Parathyroid adenoma (tissue), 2 donors: ENCODE data around the gene PGP.

ENCODE experiments used
- H2AFZ ChIP-seq: fragments of 300-600 bp; sonication (generic); one replicate; pipeline ENCODE4 v1.7.0; 2017; ENCODE audit warnings: antibody characterized with exemption, mild to moderate bottlenecking
- H3K27ac ChIP-seq: fragments of 300-600 bp; sonication (generic); one replicate; pipeline ENCODE4 v1.7.0; 2017
- H3K27me3 ChIP-seq: fragments of 300-600 bp; sonication (generic); one replicate; pipeline ENCODE4 v1.7.0; 2017; ENCODE audit warnings: low read length; ENCODE audit not compliant: control insufficient read depth, insufficient read depth
- H3K36me3 ChIP-seq: fragments of 300-600 bp; sonication (generic); one replicate; pipeline ENCODE4 v1.7.0; 2017; ENCODE audit warnings: low read length; ENCODE audit not compliant: control insufficient read depth, insufficient read depth
- H3K4me1 ChIP-seq: fragments of 300-600 bp; sonication (generic); one replicate; pipeline ENCODE4 v1.7.0; 2017; ENCODE audit warnings: control low read depth
- H3K4me2 ChIP-seq: fragments of 300-600 bp; sonication (generic); one replicate; pipeline ENCODE4 v1.7.0; 2017; ENCODE audit warnings: low read length
- H3K4me3 ChIP-seq: fragments of 300-600 bp; sonication (generic); one replicate; pipeline ENCODE4 v1.7.0; 2017; ENCODE audit warnings: low read depth, low read length
- H3K79me2 ChIP-seq: fragments of 300-600 bp; sonication (generic); one replicate; pipeline ENCODE4 v1.7.0; 2017; ENCODE audit warnings: control low read depth
- H3K9ac ChIP-seq: fragments of 300-600 bp; sonication (generic); one replicate; pipeline ENCODE4 v1.7.0; 2017; ENCODE audit warnings: mild to moderate bottlenecking
- H3K9me3 ChIP-seq: fragments of 300-600 bp; sonication (generic); one replicate; pipeline ENCODE4 v1.7.0; 2017; ENCODE audit warnings: low read length; ENCODE audit not compliant: control insufficient read depth
- TF ChIP-seq, protein P1 (sequence below): fragments of 300-600 bp; sonication (generic); IDR thresholded peaks from one replicate; pipeline ENCODE4 v1.7.0; 2017; ENCODE audit warnings: antibody characterized with exemption, mild to moderate bottlenecking
- donor health status: primary hyperparathyroidism.

The PGP gene

GRCh38 chr16:2190659-2191445 lies 23.8 kb downstream of the PGP start:
- no peaks in the 10 kb centered on the region for H3K27me3 ChIP-seq
- no peaks in the 10 kb centered on the region for H3K9me3 ChIP-seq
- no peaks in the 10 kb centered on the region for H3K36me3 ChIP-seq
- no peak overlapping the region for H2AFZ ChIP-seq
- no peak overlapping the region for H3K4me2 ChIP-seq
- peaks cover 7% of the 10 kb centered on the region for H3K4me1 ChIP-seq
- H3K27ac ChIP-seq, result no peak overlapping the region
- no peak overlapping the region for H3K4me3 ChIP-seq
- H3K79me2 ChIP-seq, result peaks cover 2% of the 10 kb centered on the region
- TF ChIP-seq, protein P1, sequence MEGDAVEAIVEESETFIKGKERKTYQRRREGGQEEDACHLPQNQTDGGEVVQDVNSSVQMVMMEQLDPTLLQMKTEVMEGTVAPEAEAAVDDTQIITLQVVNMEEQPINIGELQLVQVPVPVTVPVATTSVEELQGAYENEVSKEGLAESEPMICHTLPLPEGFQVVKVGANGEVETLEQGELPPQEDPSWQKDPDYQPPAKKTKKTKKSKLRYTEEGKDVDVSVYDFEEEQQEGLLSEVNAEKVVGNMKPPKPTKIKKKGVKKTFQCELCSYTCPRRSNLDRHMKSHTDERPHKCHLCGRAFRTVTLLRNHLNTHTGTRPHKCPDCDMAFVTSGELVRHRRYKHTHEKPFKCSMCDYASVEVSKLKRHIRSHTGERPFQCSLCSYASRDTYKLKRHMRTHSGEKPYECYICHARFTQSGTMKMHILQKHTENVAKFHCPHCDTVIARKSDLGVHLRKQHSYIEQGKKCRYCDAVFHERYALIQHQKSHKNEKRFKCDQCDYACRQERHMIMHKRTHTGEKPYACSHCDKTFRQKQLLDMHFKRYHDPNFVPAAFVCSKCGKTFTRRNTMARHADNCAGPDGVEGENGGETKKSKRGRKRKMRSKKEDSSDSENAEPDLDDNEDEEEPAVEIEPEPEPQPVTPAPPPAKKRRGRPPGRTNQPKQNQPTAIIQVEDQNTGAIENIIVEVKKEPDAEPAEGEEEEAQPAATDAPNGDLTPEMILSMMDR, result no peak
- H3K9ac ChIP-seq, result no peak overlapping the region

GRCh38 chr16:2190002-2190658 lies 24.5 kb downstream of the PGP start:
- H3K36me3 ChIP-seq, result no peaks in the 10 kb centered on the region
- no peak overlapping the region for H3K9ac ChIP-seq
- H3K4me3 ChIP-seq, result no peak overlapping the region
- H2AFZ ChIP-seq, result no peak overlapping the region
- TF ChIP-seq, protein P1, result no peak
- peaks cover 3% of the 10 kb centered on the region for H3K4me1 ChIP-seq
- no peak overlapping the region for H3K27ac ChIP-seq
- H3K79me2 ChIP-seq, result peaks cover 2% of the 10 kb centered on the region
- H3K4me2 ChIP-seq, result no peak overlapping the region
- H3K9me3 ChIP-seq, result no peaks in the 10 kb centered on the region
- no peaks in the 10 kb centered on the region for H3K27me3 ChIP-seq

GRCh38 chr16:2189252-2189893 lies 25.3 kb downstream of the PGP start:
- H3K36me3 ChIP-seq, result no peaks in the 10 kb centered on the region
- no peak overlapping the region for H2AFZ ChIP-seq
- H3K27me3 ChIP-seq, result no peaks in the 10 kb centered on the region
- no peak overlapping the region for H3K27ac ChIP-seq
- H3K4me1 ChIP-seq, result no peaks in the 10 kb centered on the region
- H3K9me3 ChIP-seq, result no peaks in the 10 kb centered on the region
- no peak overlapping the region for H3K4me3 ChIP-seq
- no peak overlapping the region for H3K4me2 ChIP-seq
- no peaks in the 10 kb centered on the region for H3K79me2 ChIP-seq
- no peak overlapping the region for H3K9ac ChIP-seq
- TF ChIP-seq, protein P1, result no peak

GRCh38 chr16:2188395-2188794 lies 26.2 kb downstream of the PGP start:
- Histone ChIP-seq H2AFZ (no peak overlapping the region), H3K27me3 (no peaks in the 10 kb centered on the region), H3K9ac (no peak overlapping the region), H3K4me3 (no peak overlapping the region), H3K27ac (no peak overlapping the region), H3K79me2 (no peaks in the 10 kb centered on the region), H3K4me2 (no peak overlapping the region), H3K36me3 (no peaks in the 10 kb centered on the region), H3K4me1 (no peaks in the 10 kb centered on the region), H3K9me3 (no peaks in the 10 kb centered on the region)
- TF ChIP-seq, protein P1, result no peak
